Measurements from ENCODE around the gene CELF2. TPM values are rescaled to one million over a fixed set of nuclear protein-coding genes. Genes with fewer than 3 reads are reported as not detected.

The CELF2 gene
- total and polyA plus RNA-seq, 2 of the 4 experiments (the other 2 are of a cell fraction): 3.5 to 6.6 TPM

GRCh38 chr10:11154849-11155498 lies 137.3 kb downstream of the CELF2 start:
- ChIA-PET POLR2A (ENCODE audit: unreplicated experiment) (no interaction called here), CTCF (interaction anchor here (1.0 kb wide), 1 partner anchor 9 kb away, joined by 3 read pairs; no protein-coding TSS in a partner anchor)
- H3K79me1 ChIP-seq (ENCODE audit: low read depth in 1 of 2, low read length in 2 of 2): no peaks in the 10 kb centered on the region
- no peaks in the 10 kb centered on the region for H3K9me1 ChIP-seq (ENCODE audit: insufficient read depth, low read length)
- dilution Hi-C loops (cut with HindIII; ENCODE audit: low sequenced_read_pairs, unreplicated experiment): no loop called here
- ATAC-seq (ENCODE audit: low read depth) (peak; percentile 92), DNase-seq (peak; percentile 53)
- no peak overlapping the region for H2AK9ac ChIP-seq (replicated peaks; ENCODE audit: low read depth, low read length, poor library complexity)
- no peak overlapping the region for H3K14ac ChIP-seq (replicated peaks; ENCODE audit: low read depth, low read length)
- no peaks in the 10 kb centered on the region for H3K9me3 ChIP-seq (ENCODE audit: control insufficient read depth, insufficient read depth, low read length)
- no TSS peak for BruUV-seq (replicated peaks)
- TF ChIP-seq BHLHE40 (IDR thresholded peaks at IDR 0.05; ENCODE audit: low read depth, low read length) (no peak), CTCF (conservative IDR thresholded peaks at IDR 0.05; ENCODE audit: low read depth, low read length) (no peak), SMC3 (IDR thresholded peaks at IDR 0.05; ENCODE audit: low read depth, low read length) (no peak), FOS (IDR thresholded peaks at IDR 0.05; ENCODE audit: low read depth, low read length) (no peak), CHD1 (IDR thresholded peaks at IDR 0.05; ENCODE audit: low read depth, low read length) (no peak), CEBPB (IDR thresholded peaks at IDR 0.05; ENCODE audit: low read depth, low read length) (no peak), NFE2L2 (IDR thresholded peaks at IDR 0.05; ENCODE audit: low read depth, low read length) (no peak), MAFK (IDR thresholded peaks at IDR 0.05; ENCODE audit: low read depth, low read length) (no peak), RAD21 (IDR thresholded peaks at IDR 0.05; ENCODE audit: low read length) (no peak), POLR2A (IDR thresholded peaks at IDR 0.05; ENCODE audit: low read depth, low read length) (no peak), MAZ (IDR thresholded peaks at IDR 0.05; ENCODE audit: borderline replicate concordance, low read depth, low read length) (no peak), RFX5 (IDR thresholded peaks at IDR 0.05; ENCODE audit: low read depth, low read length) (no peak)
- H3K36me3 ChIP-seq (ENCODE audit: control insufficient read depth, insufficient read depth, low read length): no peaks in the 10 kb centered on the region
- H4K5ac ChIP-seq (ENCODE audit: low read depth, low read length): no peak overlapping the region
- no peak overlapping the region for H2AK5ac ChIP-seq (ENCODE audit: low read depth, low read length)
- no peaks in the 10 kb centered on the region for H4K20me1 ChIP-seq (ENCODE audit: insufficient read depth, low read length)
- H3K27ac ChIP-seq (ENCODE audit: insufficient read depth, low read length): no peak overlapping the region
- in situ Hi-C loops (cut with MboI; ENCODE audit: low sequenced_read_pairs): no loop called here
- WGBS, 2 experiments (ENCODE audit: extremely low coverage in 2 of 2, insufficient read length in 1 of 2): 52% methylated on average over 6 of the region's 11 CpGs; no CpG with 5 or more reads in 1 of the 2 experiments
- no peak overlapping the region for H2BK120ac ChIP-seq (ENCODE audit: low read depth, low read length)
- H3K4me3 ChIP-seq (ENCODE audit: insufficient read depth, low read depth, low read length): no peak overlapping the region
- no peak overlapping the region for H2BK15ac ChIP-seq (ENCODE audit: low read depth, low read length)
- H2BK5ac ChIP-seq (ENCODE audit: low read depth, low read length, poor library complexity, severe bottlenecking): no peak overlapping the region
- no peaks in the 10 kb centered on the region for H3K27me3 ChIP-seq (ENCODE audit: control insufficient read depth, insufficient read depth, low read length)
- no peak overlapping the region for H2AFZ ChIP-seq (replicated peaks; ENCODE audit: low read length, poor library complexity)
- no peak overlapping the region for H3K9ac ChIP-seq (ENCODE audit: low read depth, low read length)
- H4K91ac ChIP-seq (ENCODE audit: insufficient read depth, low read depth, low read length): no peak overlapping the region
- H3K4ac ChIP-seq (ENCODE audit: low read depth, low read length): no peak overlapping the region
- intact Hi-C loops (cut with micrococcal nuclease): no loop called here
- peaks cover 2% of the 10 kb centered on the region; the same call in 1 of the 2 replicates for H3K4me1 ChIP-seq (ENCODE audit: control insufficient read depth, insufficient read depth, low read length)
- H2BK20ac ChIP-seq (ENCODE audit: low read depth, low read length): no peak overlapping the region
- no peak overlapping the region for H3K18ac ChIP-seq (ENCODE audit: low read depth, low read length)
- H3K4me2 ChIP-seq (ENCODE audit: low read depth, low read length): peak overlapping the region; percentile 13
- H3K56ac ChIP-seq (ENCODE audit: extremely low read depth, insufficient read depth, low read length): no peak overlapping the region
- no peak overlapping the region for H4K8ac ChIP-seq (ENCODE audit: low read depth in 2 of 2, low read length in 2 of 2)
- no peak overlapping the region for H3K23ac ChIP-seq (ENCODE audit: low read depth, low read length)
